GM23248 (cell line): Measurements from ENCODE around the gene SLC25A10. TPM values are rescaled to one million over a fixed set of nuclear protein-coding genes. Genes with fewer than 3 reads are reported as not detected.

ENCODE experiments used
- DNase-seq: peaks from one replicate; pipeline ENCODE4 v3.0.0-alpha.2; 2015
- H2AFZ ChIP-seq: fragments of 200-600 bp; sonication (generic); 2 replicates; pipeline ENCODE4 v1.6.1; 2016; ENCODE audit warnings: antibody characterized with exemption
- H3F3A ChIP-seq: fragments of 200-600 bp; sonication (generic); 2 replicates; pipeline ENCODE4 v1.6.1; 2016; ENCODE audit warnings: mild to moderate bottlenecking, antibody characterized with exemption, mixed run types; ENCODE audit not compliant: insufficient read depth
- H3K27ac ChIP-seq: fragments of 200-600 bp; sonication (generic); 2 replicates; pipeline ENCODE4 v1.5.1; 2016; ENCODE audit warnings: mild to moderate bottlenecking
- H3K27me3 ChIP-seq: fragments of 200-600 bp; sonication (generic); replicated peaks from 2 replicates; pipeline ENCODE4 v1.6.1; 2016; ENCODE audit warnings: mild to moderate bottlenecking; ENCODE audit not compliant: insufficient read depth
- H3K36me3 ChIP-seq: fragments of 200-600 bp; sonication (generic); 2 replicates; pipeline ENCODE4 v1.6.1; 2016; ENCODE audit warnings: low read depth, mild to moderate bottlenecking
- H3K4me1 ChIP-seq: fragments of 200-600 bp; sonication (generic); 2 replicates; pipeline ENCODE4 v1.6.1; 2016; ENCODE audit warnings: mild to moderate bottlenecking; ENCODE audit not compliant: insufficient read depth
- H3K4me2 ChIP-seq: fragments of 200-600 bp; sonication (generic); one replicate; pipeline ENCODE4 v1.6.1; 2016; ENCODE audit warnings: mild to moderate bottlenecking; ENCODE audit not compliant: unreplicated experiment
- H3K4me3 ChIP-seq: fragments of 200-600 bp; sonication (generic); 2 replicates; pipeline ENCODE4 v1.5.1; 2016; ENCODE audit warnings: mild to moderate bottlenecking
- H3K79me2 ChIP-seq: fragments of 200-600 bp; sonication (generic); 2 replicates; pipeline ENCODE4 v1.6.1; 2016; ENCODE audit warnings: mild to moderate bottlenecking; ENCODE audit not compliant: insufficient read depth
- H3K9ac ChIP-seq: fragments of 200-600 bp; sonication (generic); 2 replicates; pipeline ENCODE4 v1.6.1; 2016; ENCODE audit warnings: mild to moderate bottlenecking
- H3K9me2 ChIP-seq: fragments of 200-600 bp; sonication (generic); 2 replicates; pipeline ENCODE4 v1.6.1; 2016; ENCODE audit warnings: mixed run types, mild to moderate bottlenecking, moderate library complexity; ENCODE audit not compliant: insufficient read depth
- H3K9me3 ChIP-seq: fragments of 200-600 bp; sonication (generic); one replicate; pipeline ENCODE4 v1.6.1; 2017; ENCODE audit warnings: low read depth
- H4K20me1 ChIP-seq: fragments of 200-600 bp; sonication (generic); 2 replicates; pipeline ENCODE4 v1.6.0; 2016; ENCODE audit not compliant: insufficient read depth
- EZH2 ChIP-seq: fragments of 200-600 bp; sonication (generic); IDR thresholded peaks from 2 replicates; pipeline ENCODE4 v1.6.1; 2018; ENCODE audit warnings: antibody characterized with exemption, mild to moderate bottlenecking; ENCODE audit not compliant: insufficient read depth, poor library complexity, severe bottlenecking
- EZH2phosphoT487 ChIP-seq: fragments of 200-600 bp; sonication (generic); IDR thresholded peaks from 2 replicates; pipeline ENCODE4 v1.6.1; 2018; ENCODE audit warnings: antibody characterized with exemption, moderate library complexity, mild to moderate bottlenecking, low read depth; ENCODE audit not compliant: insufficient read depth
- WGBS, 2 experiments: methylation state at CpG; one replicate each; pipeline ENCODE4 v1.1.6; 2015 to 2017; ENCODE audit warnings: low lambda C conversion rate in 2 of 2, low coverage in 1 of 2; ENCODE audit errors: missing lambda C conversion rate in 2 of 2; 5-methylcytosine and 5-hydroxymethylcytosine counted together
- in situ Hi-C: fragments of 300-500 bp; cut with MboI; formaldehyde crosslinking; loops from 2 replicates; pipeline ENCODE4 v1.15.0; 2020
- polyA plus RNA-seq: library from polyadenylated mRNA; unstranded; fragments of >200 nt; fragmentation: Nextera tagmentation; extraction: Ambion mirVana; gene quantifications from 2 replicates; pipeline ENCODE4 v1.2.1, GENCODE V29; 2016
- total RNA-seq: library from RNA; depleted of rRNA; stranded (reverse); fragments of >200 nt; shearing (Covaris generic); gene quantifications from 2 replicates; pipeline ENCODE4 v1.2.3, GENCODE V29; 2014

Gene SLC25A10
- total and polyA plus RNA-seq, 2 experiments from 2014 or later = 12.5 to 16.9 TPM

DNA sequence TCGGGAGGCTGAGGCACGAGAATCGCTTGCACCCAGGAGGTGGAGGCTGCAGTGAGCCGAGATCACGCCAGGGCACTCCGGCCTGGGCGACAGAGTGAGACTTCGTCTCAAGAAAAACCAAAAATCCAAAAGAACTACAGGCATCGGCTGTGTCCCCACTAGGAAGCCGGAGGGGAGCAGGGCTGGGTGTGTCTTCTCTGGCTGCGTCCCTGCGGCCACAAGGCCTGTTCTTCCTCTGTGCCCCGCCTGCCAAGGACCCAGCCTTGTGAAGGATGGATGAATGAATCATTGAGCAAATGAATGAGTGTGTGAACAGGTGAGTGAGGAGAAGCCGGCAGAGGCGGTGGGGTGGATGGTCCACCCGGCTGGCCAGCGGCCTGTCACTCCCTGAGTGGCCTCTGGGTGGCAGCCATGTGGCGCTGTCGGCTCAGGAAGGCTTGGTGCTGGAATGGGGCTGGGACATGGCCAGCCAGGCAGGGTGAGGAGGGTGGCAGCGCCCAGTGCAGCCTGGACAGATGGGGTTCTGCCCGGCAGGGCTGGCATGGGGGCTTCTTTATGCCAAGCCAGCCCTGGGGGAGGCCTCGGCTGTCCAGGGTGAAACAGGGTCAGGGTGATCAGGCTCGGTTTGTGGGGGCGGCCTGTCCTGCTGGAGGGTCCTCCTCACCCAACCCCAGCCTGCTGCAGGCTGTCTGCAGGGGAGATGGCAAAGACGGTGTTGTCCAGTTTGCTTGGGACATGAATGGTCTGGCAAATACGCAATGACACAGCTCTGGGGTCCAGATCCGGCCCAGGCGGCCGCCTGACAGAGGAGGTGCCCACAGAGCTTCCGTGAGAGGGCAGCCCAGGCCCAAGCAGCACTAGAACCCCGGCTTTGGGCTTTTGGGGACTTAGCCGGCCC, 21.7 kb downstream of the SLC25A10 start:
- no peaks in the 10 kb centered on the region for H3K36me3 ChIP-seq
- no peak overlapping the region for H3K4me3 ChIP-seq
- H3K79me2 ChIP-seq = no peaks in the 10 kb centered on the region
- H3K9me2 ChIP-seq = no peaks in the 10 kb centered on the region
- no peak for TF ChIP-seq EZH2phosphoT487
- no peak for TF ChIP-seq EZH2
- H3F3A ChIP-seq = peaks cover 6% of the 10 kb centered on the region; the same call in 1 of the 2 replicates
- in situ Hi-C loops = no loop called here
- H3K27ac ChIP-seq = no peak overlapping the region
- no peaks in the 10 kb centered on the region for H3K27me3 ChIP-seq
- no peak overlapping the region for H2AFZ ChIP-seq
- peaks cover 15% of the 10 kb centered on the region for H3K4me1 ChIP-seq
- H4K20me1 ChIP-seq = no peaks in the 10 kb centered on the region
- 37 to 42% methylated on average over 30 of the region's 32 CpGs for WGBS, 2 experiments
- H3K9ac ChIP-seq = no peak overlapping the region
- no peak overlapping the region for H3K4me2 ChIP-seq
- H3K9me3 ChIP-seq = no peaks in the 10 kb centered on the region
- peak; percentile 88 for DNase-seq

DNA sequence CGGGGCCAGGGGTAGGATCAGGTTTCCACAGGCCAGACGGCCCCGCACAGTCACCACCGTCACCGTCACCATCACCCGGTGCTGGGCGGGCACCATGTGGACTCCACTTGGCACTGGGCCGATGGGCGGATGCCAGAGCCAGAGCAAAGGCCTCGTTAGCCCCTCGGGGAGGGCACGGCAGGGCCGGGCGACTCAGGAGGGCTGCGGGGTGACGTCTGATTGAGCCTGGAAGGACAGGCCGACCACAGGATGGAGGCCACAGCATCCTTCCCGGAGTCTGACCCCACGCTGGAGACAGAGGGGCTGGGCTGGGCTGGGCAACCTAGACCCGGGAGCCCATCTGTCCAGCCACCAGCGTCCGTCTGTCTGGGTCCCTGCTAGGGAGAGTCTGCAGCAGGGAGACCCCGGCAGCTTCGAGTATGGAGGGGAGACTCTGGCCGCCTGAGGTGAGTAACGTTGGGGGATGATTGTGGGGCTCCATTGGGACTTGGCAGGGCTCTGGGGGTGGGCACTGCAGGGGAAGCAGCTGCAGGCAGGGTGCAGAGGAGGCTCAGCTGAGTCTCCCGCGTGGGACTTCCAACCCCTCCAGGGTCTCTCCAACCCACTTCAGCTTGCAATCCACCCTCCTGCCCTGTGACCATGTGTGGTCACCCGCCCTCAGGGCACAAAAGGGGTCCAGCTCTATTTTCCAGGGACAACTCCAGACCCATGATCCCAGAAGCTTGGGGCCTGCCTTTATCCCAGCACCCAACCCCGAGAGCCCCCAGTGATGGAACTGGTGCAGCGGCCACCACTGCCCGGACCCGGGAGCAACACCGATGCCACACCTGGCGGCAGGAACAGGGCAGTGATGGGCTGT, 22.6 kb downstream of the SLC25A10 start:
- TF ChIP-seq EZH2phosphoT487 (no peak), EZH2 (no peak)
- H2AFZ ChIP-seq = no peak overlapping the region
- H3K9ac ChIP-seq = no peak overlapping the region
- no peaks in the 10 kb centered on the region for H3K79me2 ChIP-seq
- WGBS, 2 experiments = 67 to 69% methylated on average over 33 to 34 of the region's 35 CpGs
- H3K9me3 ChIP-seq = no peaks in the 10 kb centered on the region
- H3K4me2 ChIP-seq = no peak overlapping the region
- H3F3A ChIP-seq = peaks cover 6% of the 10 kb centered on the region; the same call in 1 of the 2 replicates
- H3K27ac ChIP-seq = no peak overlapping the region
- H4K20me1 ChIP-seq = no peaks in the 10 kb centered on the region
- peaks cover 15% of the 10 kb centered on the region for H3K4me1 ChIP-seq
- H3K9me2 ChIP-seq = no peaks in the 10 kb centered on the region
- DNase-seq = no peak
- no peak overlapping the region for H3K4me3 ChIP-seq
- in situ Hi-C loops = no loop called here
- H3K27me3 ChIP-seq = no peaks in the 10 kb centered on the region
- H3K36me3 ChIP-seq = no peaks in the 10 kb centered on the region

DNA sequence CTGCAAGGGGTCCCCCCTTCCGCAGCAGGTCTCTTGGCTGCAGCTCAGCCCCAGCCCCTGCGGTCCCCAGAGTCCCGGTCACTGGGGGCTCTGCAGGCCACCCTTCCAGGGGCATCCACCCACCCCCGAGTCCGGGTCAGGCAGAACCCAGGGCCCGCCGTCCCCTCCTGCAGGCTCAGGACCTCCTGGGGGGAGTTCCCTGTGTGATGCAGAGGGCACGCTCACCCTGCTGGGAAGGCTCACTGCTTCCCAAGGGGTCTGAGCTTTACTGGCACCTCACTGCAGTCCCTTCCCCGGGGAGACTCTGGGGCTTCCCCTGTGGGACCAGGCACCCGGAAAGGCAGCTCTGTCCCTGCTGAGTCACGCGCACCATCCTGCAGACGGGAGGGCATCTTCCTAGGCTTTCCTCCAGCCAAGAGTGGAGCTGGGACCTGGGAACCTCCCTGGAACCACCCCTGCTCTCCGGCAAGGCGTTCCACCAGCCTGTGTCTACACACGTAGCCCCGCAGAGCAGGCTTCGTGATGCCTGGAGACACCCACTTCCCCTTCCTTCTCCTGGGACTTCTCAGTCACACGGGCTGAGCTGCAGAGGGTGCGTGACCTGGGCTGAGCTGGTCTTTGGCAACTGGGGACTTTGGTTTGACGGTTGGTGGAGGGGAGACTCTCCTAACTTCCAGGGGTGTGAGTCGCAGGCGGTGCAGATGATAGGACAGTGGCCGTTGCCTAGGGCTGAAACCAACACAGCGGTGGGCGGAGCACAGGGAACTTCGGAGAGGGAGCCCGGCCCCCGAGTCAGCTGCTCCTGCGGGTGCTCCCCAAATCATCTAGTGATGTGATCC, 23.4 kb downstream of the SLC25A10 start:
- H3K4me1 ChIP-seq = peaks cover 15% of the 10 kb centered on the region
- peak overlapping the region; percentile 22; the same call in 1 of the 2 replicates for H3K27ac ChIP-seq
- no peaks in the 10 kb centered on the region for H3K9me3 ChIP-seq
- H3K4me2 ChIP-seq = peak overlapping the region; percentile 50
- peak overlapping the region; percentile 51 for H3K9ac ChIP-seq
- H3K4me3 ChIP-seq = peak overlapping the region; percentile 56
- DNase-seq = peak; percentile 88
- TF ChIP-seq EZH2phosphoT487 (no peak), EZH2 (no peak)
- H3K27me3 ChIP-seq = no peaks in the 10 kb centered on the region
- H2AFZ ChIP-seq = peak overlapping the region; percentile 85
- in situ Hi-C loops = no loop called here
- 11 to 22% methylated on average over 24 to 27 of the region's 30 CpGs for WGBS, 2 experiments
- H3K9me2 ChIP-seq = no peaks in the 10 kb centered on the region
- H3K79me2 ChIP-seq = no peaks in the 10 kb centered on the region
- peaks cover 6% of the 10 kb centered on the region; the same call in 1 of the 2 replicates for H3F3A ChIP-seq
- no peaks in the 10 kb centered on the region for H3K36me3 ChIP-seq
- no peaks in the 10 kb centered on the region for H4K20me1 ChIP-seq
